ENCODE results near the gene CACNA2D2. TPM values are rescaled to one million over a fixed set of nuclear protein-coding genes. Genes with fewer than 3 reads are reported as not detected.

Gene CACNA2D2
- total and polyA plus RNA-seq, 2 of the 8 experiments (the other 6 are each of a cell fraction or from before 2014, with no cell fraction given): 14.1 to 25.0 TPM

- Histone ChIP-seq H3K36me3 (ENCODE audit: control insufficient read depth in 2 of 4, insufficient read depth in 4 of 4, low read length in 3 of 4) (peaks cover 9 to 27% (median 21%) of the 10 kb centered on the region in 4 experiments), H2AK5ac (ENCODE audit: low read depth, low read length) (no peak overlapping the region), H3K4me2 (ENCODE audit: insufficient read depth in 1 of 2, low read depth in 2 of 2, low read length in 2 of 2) (no peak overlapping the region), H3K27ac (ENCODE audit: low read depth, low read length) (no peak overlapping the region), H4K91ac (replicated peaks; ENCODE audit: insufficient read length, low read length) (no peak overlapping the region), H4K20me1 (replicated peaks in 1 of 2; ENCODE audit: control insufficient read depth in 1 of 2, insufficient read depth in 2 of 2, low read length in 2 of 2) (peaks cover 16 to 26% of the 10 kb centered on the region in 2 experiments), H3K14ac (ENCODE audit: insufficient read length) (no peak overlapping the region), H3K79me2 (ENCODE audit: control insufficient read depth in 1 of 2, insufficient read depth in 2 of 2, low read length in 2 of 2) (peaks cover 0 to 10% of the 10 kb centered on the region in 2 experiments; a peak in 2 of 4 replicates), H3K27me3 (replicated peaks in 1 of 4; ENCODE audit: control insufficient read depth in 3 of 4, extremely low read depth in 1 of 4, insufficient read depth in 3 of 4, low read length in 3 of 4) (no peaks in the 10 kb centered on the region), H3K56ac (replicated peaks; ENCODE audit: insufficient read length, low read depth, low read length) (no peak overlapping the region), H2BK20ac (ENCODE audit: low read length) (no peak overlapping the region), H2BK15ac (ENCODE audit: low read length) (no peak overlapping the region), H3K23ac (ENCODE audit: insufficient read length) (no peak overlapping the region), H2BK120ac (replicated peaks; ENCODE audit: low read depth, low read length) (no peak overlapping the region), H3K4me3 (ENCODE audit: extremely low read depth in 1 of 4, insufficient read depth in 2 of 4, low read depth in 3 of 4, low read length in 4 of 4) (no peak overlapping the region), H3K18ac (ENCODE audit: extremely low read depth, low read length) (no peak overlapping the region), H4K8ac (ENCODE audit: extremely low read depth, insufficient read depth, low read length) (no peak overlapping the region), H4K5ac (ENCODE audit: insufficient read length, low read depth, low read length) (no peak overlapping the region), H3K9me3 (ENCODE audit: insufficient read depth in 2 of 2, low read depth in 1 of 2, low read length in 1 of 2) (peaks cover 7 to 13% of the 10 kb centered on the region in 2 experiments; a peak in 2 of 4 replicates), H2BK5ac (ENCODE audit: low read depth, low read length) (no peak overlapping the region), H3K79me1 (ENCODE audit: low read depth, low read length) (peaks cover 9% of the 10 kb centered on the region), H3K23me2 (ENCODE audit: low read depth, low read length) (no peaks in the 10 kb centered on the region), H2AFZ (ENCODE audit: low read length) (no peak overlapping the region), H2BK12ac (ENCODE audit: low read depth, low read length) (no peak overlapping the region), H3K9ac (replicated peaks in 1 of 4; ENCODE audit: extremely low read depth in 1 of 4, low read depth in 3 of 4, low read length in 3 of 4) (no peak overlapping the region), H3K4ac (replicated peaks; ENCODE audit: insufficient read length, low read depth, low read length) (no peak overlapping the region), H3K4me1 (replicated peaks in 1 of 4; ENCODE audit: control insufficient read depth in 3 of 4, insufficient read depth in 4 of 4, low read length in 3 of 4) (peaks cover 0 to 3% (median 1%) of the 10 kb centered on the region in 4 experiments; a peak in 1 of 7 replicates)
- WGBS, 2 experiments (ENCODE audit: extremely low coverage in 1 of 2, insufficient coverage in 1 of 2, insufficient read length in 1 of 2, insufficient replicate concordance in 2 of 2, low coverage in 1 of 2, low lambda C conversion rate in 2 of 2, missing lambda C conversion rate in 1 of 2): 92% methylated on average over 3 of the region's 3 CpGs; no CpG with 5 or more reads in 1 of the 2 experiments
- no peak for DNase-seq (ENCODE audit: low read depth in 1 of 2, low spot score in 2 of 2)
- ChIA-PET CTCF (ENCODE audit: partially characterized antibody) (interaction anchor here (0.6 to 1.8 kb wide), 5 partner anchors 9 to 657 kb away, joined by 3 to 12 read pairs (median 4); partner anchors contain the start of genes HYAL3, LSMEM2 and NAA80), POLR2A (ENCODE audit: partially characterized antibody) (interaction anchor here (1.1 to 12.6 kb wide), 4 partner anchors 12 to 36 kb away, joined by 3 to 149 read pairs (median 6); partner anchors contain the start of genes CYB561D2, HYAL1, HYAL3 and NAA80)
- no peak for FAIRE-seq
- TF ChIP-seq YY1 (IDR thresholded peaks at IDR 0.05; ENCODE audit: low read depth, low read length) (no peak), SIN3A (conservative IDR thresholded peaks at IDR 0.05 in 1 of 2, IDR thresholded peaks at IDR 0.05 in 1 of 2; ENCODE audit: low read depth in 1 of 2, low read length in 2 of 2) (no peak), NRF1 (IDR thresholded peaks at IDR 0.05; ENCODE audit: low read depth, low read length) (no peak), TCF12 (IDR thresholded peaks at IDR 0.05; ENCODE audit: low read depth, low read length) (no peak), EZH2 (IDR thresholded peaks at IDR 0.05; ENCODE audit: low read depth, low read length, severe bottlenecking) (no peak), CHD2 (IDR thresholded peaks at IDR 0.05; ENCODE audit: low read length) (no peak), SIX5 (IDR thresholded peaks at IDR 0.05; ENCODE audit: low read depth, low read length) (no peak), SIRT6 (IDR thresholded peaks at IDR 0.05; ENCODE audit: low read length) (no peak), JUND (IDR thresholded peaks at IDR 0.05; ENCODE audit: low read length) (no peak), CHD1 (IDR thresholded peaks at IDR 0.05; ENCODE audit: low read depth, low read length) (no peak), BCL11A (IDR thresholded peaks at IDR 0.05; ENCODE audit: low read depth in 2 of 2, low read length in 2 of 2) (no peak), RFX5 (IDR thresholded peaks at IDR 0.05; ENCODE audit: borderline replicate concordance, low read depth, low read length) (no peak), BRCA1 (IDR thresholded peaks at IDR 0.05; ENCODE audit: low read depth, low read length) (no peak)
These were observed 189.1 kb downstream of the CACNA2D2 start for GRCh38 chr3:50314342-50314741.

All from H1 (cell line).